Tibial nerve (tissue), 4 donors: ENCODE data around the gene PLXNA1. TPM values are rescaled to one million over a fixed set of nuclear protein-coding genes. Genes with fewer than 3 reads are reported as not detected.

Experiments
- DNase-seq, 2 donors: peaks; one replicate each; pipeline ENCODE4 v3.0.0-alpha.2; 2019; ENCODE audit warnings: low spot score in 2 of 2
- H3K27ac ChIP-seq, 4 donors: fragments of 200-600 bp; sonication (generic) in 3 of 4; one replicate each; pipeline ENCODE4 v1.5.1; 2017 to 2019; ENCODE audit warnings: mild to moderate bottlenecking in 1 of 4
- H3K27me3 ChIP-seq, 2 donors: fragments of 200-600 bp; sonication (generic) in 1 of 2; one replicate each; pipeline versions ENCODE4 v1.5.1 to v1.6.0; 2017 to 2019
- H3K36me3 ChIP-seq, 3 donors: fragments of 200-600 bp; sonication (generic); one replicate each; pipeline ENCODE4 v1.5.1; 2018 to 2019
- H3K4me1 ChIP-seq, 4 donors: fragments of 200-600 bp; sonication (generic) in 3 of 4; one replicate each; pipeline ENCODE4 v1.5.1; 2017 to 2019
- H3K4me3 ChIP-seq, 4 donors: fragments of 200-600 bp; sonication (generic) in 3 of 4; one replicate each; pipeline ENCODE4 v1.5.1; 2017 to 2019; ENCODE audit warnings: mild to moderate bottlenecking in 1 of 4, moderate library complexity in 1 of 4
- H3K9me3 ChIP-seq, 4 donors: fragments of 200-600 bp; sonication (generic) in 3 of 4; one replicate each; pipeline ENCODE4 v1.5.1; 2017 to 2019
- CTCF ChIP-seq, 5 experiments: fragments of 200-600 bp in 3 of 5; fragments of 450-650 bp in 2 of 5; sonication (generic) in 3 of 5; IDR thresholded peaks; one replicate each; pipeline ENCODE4 v1.5.1; 2016 to 2019; ENCODE audit warnings: antibody characterized with exemption in 5 of 5, mild to moderate bottlenecking in 3 of 5, moderate library complexity in 2 of 5
- EP300 ChIP-seq, 2 donors: sonication (generic); formaldehyde crosslinking; IDR thresholded peaks; one replicate each; pipeline ENCODE4 v1.6.1; 2017; ENCODE audit warnings: antibody characterized with exemption in 2 of 2, mild to moderate bottlenecking in 1 of 2
- POLR2A ChIP-seq, 2 donors: fragments of 450-650 bp; IDR thresholded peaks; one replicate each; pipeline ENCODE4 v1.6.1; 2017; ENCODE audit warnings: antibody characterized with exemption in 2 of 2, mild to moderate bottlenecking in 2 of 2, moderate library complexity in 2 of 2
- WGBS, 2 donors: methylation state at CpG; one replicate each; pipeline ENCODE4 v1.1.5; 2018; 5-methylcytosine and 5-hydroxymethylcytosine counted together
- total RNA-seq, 4 donors: library from RNA; depleted of rRNA; stranded (reverse); fragments of >200 nt; gene quantifications; one replicate each; pipeline ENCODE4 v1.1.0, GENCODE V29; 2016

The PLXNA1 gene
- total RNA-seq, 4 donors from 2014 or later = 39.1 to 51.3 (median 39.9) TPM

GRCh38 chr3:127028781-127029657 is 46.1 kb downstream of the PLXNA1 start:
- TF ChIP-seq POLR2A (IDR thresholded peaks at IDR 0.05) = no peak
- TF ChIP-seq EP300 (IDR thresholded peaks at IDR 0.05) = no peak
- no peak for TF ChIP-seq CTCF (IDR thresholded peaks at IDR 0.05)
- peaks cover 0 to 99% (median 8%) of the 10 kb centered on the region in 3 donors for H3K36me3 ChIP-seq

GRCh38 chr3:127029658-127030507 is 47.0 kb downstream of the PLXNA1 start:
- no peak overlapping the region for H3K27ac ChIP-seq
- 93% methylated on average over 22 to 24 of the region's 42 CpGs for WGBS, 2 donors
- DNase-seq = no peak
- H3K4me1 ChIP-seq = peaks cover 0 to 4% (median 0%) of the 10 kb centered on the region in 4 donors
- H3K4me3 ChIP-seq = no peak overlapping the region
- peaks cover 0 to 98% (median 8%) of the 10 kb centered on the region in 3 donors for H3K36me3 ChIP-seq
- no peaks in the 10 kb centered on the region for H3K9me3 ChIP-seq
- H3K27me3 ChIP-seq = no peaks in the 10 kb centered on the region
- TF ChIP-seq POLR2A (IDR thresholded peaks at IDR 0.05) = no peak
- TF ChIP-seq CTCF (IDR thresholded peaks at IDR 0.05) = no peak

More at GRCh38 chr3:127028781-127029657, 46.1 kb downstream of the PLXNA1 start:
- H3K4me1 ChIP-seq = no peaks in the 10 kb centered on the region
- H3K27me3 ChIP-seq = no peaks in the 10 kb centered on the region
- WGBS, 2 donors = 86 to 91% methylated on average over 15 to 25 of the region's 30 CpGs
- no peak overlapping the region for H3K27ac ChIP-seq
- DNase-seq = no peak
- no peak overlapping the region for H3K4me3 ChIP-seq
- no peaks in the 10 kb centered on the region for H3K9me3 ChIP-seq

GRCh38 chr3:127030508-127031412 is 47.8 kb downstream of the PLXNA1 start:
- Histone ChIP-seq H3K27ac (no peak overlapping the region), H3K9me3 (no peaks in the 10 kb centered on the region), H3K4me3 (no peak overlapping the region), H3K4me1 (peaks cover 0 to 12% (median under 1%) of the 10 kb centered on the region in 4 donors), H3K36me3 (peaks cover 0 to 90% (median 8%) of the 10 kb centered on the region in 3 donors), H3K27me3 (no peaks in the 10 kb centered on the region)
- 85 to 91% methylated on average over 10 to 12 of the region's 19 CpGs for WGBS, 2 donors
- TF ChIP-seq POLR2A (IDR thresholded peaks at IDR 0.05) (no peak), CTCF (IDR thresholded peaks at IDR 0.05) (no peak), EP300 (IDR thresholded peaks at IDR 0.05) (no peak)
- no peak for DNase-seq

- no peak overlapping the region for H3K4me3 ChIP-seq
- TF ChIP-seq EP300 (IDR thresholded peaks at IDR 0.05) (no peak), CTCF (IDR thresholded peaks at IDR 0.05) (no peak), POLR2A (IDR thresholded peaks at IDR 0.05) (no peak)
- no peaks in the 10 kb centered on the region for H3K9me3 ChIP-seq
- H3K27me3 ChIP-seq = no peaks in the 10 kb centered on the region
- no peak for DNase-seq
- H3K27ac ChIP-seq = no peak overlapping the region
- H3K4me1 ChIP-seq = peaks cover 0 to 15% (median 3%) of the 10 kb centered on the region in 4 donors
- H3K36me3 ChIP-seq = peaks cover 0 to 84% (median 8%) of the 10 kb centered on the region in 3 donors
- 90 to 93% methylated on average over 6 to 9 of the region's 9 CpGs for WGBS, 2 donors
Measured at GRCh38 chr3:127031413-127031810, 48.5 kb downstream of the PLXNA1 start.
